ENCODE results near the gene FOXI1.
"Not testable (repeated sequence)": the region's sequence is repeated elsewhere in the genome, so short reads cannot be mapped to it uniquely, and the experiment has no call there.

Gene FOXI1

DNA sequence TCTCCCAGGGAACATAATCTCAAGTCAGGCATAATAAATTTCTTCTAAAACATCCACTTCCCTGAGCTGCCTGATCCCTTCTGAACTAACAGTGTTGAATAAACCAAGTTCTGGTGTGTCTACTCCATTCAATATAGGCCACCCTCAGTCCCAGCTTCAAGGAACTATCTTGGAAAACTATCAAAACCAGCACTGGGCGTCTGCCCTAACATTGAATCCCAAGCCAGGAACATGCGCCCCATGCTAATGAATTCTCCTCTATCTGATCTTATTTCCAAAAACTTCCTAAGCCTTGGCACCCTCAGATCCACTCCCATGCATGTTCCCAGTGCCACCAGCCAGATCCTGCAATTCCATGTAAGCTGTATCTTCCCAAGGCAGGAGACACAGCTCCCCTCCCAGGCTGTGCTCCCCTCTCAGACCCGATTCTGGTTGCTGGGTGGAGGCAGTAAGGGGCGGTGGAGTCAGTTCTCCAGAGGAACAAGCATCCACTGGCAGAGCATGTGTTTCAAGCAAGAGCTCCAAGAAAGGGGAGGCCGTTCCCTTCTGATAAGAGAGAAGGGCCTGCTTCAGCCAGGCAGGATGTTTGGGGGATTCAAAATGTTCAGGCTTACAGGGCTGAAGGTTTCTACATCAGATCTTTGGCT lies 13.1 kb upstream of the FOXI1 start:
- no peak for DNase-seq (ENCODE audit: low read depth)

DNA sequence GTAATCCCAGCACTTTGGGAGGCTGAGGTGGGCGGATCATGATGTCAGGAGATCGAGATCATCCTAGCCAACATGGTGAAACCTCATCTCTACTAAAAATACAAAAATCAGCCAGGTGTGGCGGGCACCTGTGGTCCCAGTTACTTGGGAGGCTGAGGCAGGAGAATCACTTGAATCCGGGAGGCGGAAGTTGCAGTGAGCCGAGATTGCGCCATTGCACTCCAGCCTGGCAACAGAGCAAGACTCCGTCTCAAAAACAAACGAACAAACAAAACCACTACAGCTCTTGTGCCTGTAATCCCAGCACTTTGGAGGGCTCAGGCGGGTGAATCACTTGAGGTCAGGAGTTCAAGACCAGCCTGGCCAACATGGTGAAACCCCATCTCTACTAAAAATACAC lies 11.4 kb upstream of the FOXI1 start:
- DNase-seq (ENCODE audit: low read depth): not testable (repeated sequence)

DNA sequence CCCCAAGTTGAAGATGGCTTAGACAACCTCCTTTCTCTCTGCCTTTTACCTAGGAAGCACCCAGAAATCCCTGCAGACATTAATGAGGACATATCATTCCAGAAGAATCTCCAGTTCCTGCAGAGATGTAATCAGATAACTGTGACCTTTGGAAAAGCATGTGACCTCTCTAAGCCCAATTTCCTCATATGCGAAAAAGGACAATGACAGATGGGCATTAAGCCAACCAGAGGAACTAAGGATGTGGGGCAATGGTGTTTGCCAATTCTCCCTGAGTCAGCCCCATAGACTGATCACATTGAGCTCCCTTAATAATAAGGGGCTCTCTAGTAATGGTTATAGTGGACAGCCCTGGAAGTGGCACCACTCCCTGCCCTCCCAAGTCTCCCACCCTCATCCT lies 10.1 kb upstream of the FOXI1 start:
- DNase-seq (ENCODE audit: low read depth): peak; percentile 22

DNA sequence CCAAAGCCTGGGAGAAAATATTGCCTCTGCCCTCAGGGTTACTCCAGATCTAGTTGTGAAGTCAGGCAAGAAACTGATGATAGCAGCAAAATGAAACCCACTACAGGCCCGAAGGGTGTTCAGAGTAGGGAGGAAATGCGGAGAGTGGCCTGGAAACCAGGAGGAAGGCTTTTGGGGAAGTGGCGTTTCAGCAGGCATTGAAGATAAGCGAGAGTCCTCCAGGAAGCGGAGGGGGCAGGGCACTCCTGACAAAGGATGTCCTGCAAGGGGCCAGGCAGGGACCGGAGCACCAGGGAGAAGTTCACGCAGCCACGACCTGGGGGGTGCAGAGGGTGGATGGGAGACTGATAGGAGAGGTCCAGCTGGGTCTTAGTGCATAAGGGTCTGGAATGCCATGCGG lies 7.8 kb upstream of the FOXI1 start:
- DNase-seq (ENCODE audit: low read depth): no peak

DNA sequence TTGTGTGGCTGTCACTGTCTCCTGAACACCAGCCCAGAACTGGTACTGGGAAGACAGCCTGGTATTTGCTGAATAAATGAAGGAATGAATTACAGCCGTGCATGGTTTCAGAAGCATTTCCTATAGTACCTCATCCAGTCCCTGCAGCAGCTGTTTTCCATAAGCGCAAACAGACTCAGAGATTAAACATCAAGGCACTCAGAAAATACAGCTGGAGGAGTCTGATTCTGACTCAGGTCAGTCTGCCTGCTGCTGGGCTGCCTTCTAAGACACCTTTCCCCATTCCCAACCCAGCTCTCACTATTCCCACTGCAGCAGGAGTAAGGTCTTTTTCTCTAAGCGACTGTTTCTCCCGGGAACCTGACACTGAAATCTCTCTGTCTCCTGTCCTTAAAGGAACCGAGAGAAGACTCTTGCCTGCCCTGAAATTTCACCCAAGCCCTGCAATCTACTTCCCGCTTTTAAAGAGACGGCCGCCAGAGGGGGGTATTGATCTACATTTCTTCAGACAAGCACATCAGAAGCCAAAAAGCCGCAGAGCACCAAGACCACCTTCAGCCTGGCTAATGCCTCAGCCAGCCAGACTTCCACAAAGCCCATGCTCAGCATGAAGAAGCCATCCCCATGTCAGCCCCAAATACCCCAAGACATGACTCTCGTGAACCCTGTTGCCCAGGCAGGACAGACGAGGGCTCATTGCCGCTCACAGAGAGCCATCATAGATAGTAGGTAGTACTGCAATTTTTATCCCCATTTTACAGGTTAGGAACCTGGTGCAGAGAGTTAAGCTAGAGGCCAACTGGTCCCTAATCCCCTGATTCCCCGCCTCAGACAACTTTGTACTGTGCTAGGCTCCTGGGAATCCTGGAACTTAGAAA lies 5.4 kb upstream of the FOXI1 start:
- DNase-seq (ENCODE audit: low read depth): peak; percentile 58

DNA sequence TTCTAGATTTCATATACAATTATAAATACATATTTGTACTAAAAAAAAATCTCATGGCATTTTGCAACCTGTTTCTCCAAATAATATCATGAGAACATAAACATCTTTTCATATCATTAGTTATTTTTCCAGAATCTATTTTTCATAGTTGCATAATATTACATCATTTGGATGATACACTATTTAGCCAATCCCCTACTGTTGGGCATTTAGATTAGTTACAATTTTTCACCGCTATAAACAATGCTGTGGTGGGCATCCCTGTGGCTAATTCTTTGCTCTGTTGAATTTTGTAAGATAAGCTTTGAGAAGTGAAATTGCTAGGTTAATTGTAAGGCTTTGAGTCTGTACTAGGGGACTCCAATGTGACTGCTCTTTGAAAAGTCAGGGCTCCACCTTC lies 2.2 kb upstream of the FOXI1 start:
- DNase-seq (ENCODE audit: low read depth): no peak

DNA sequence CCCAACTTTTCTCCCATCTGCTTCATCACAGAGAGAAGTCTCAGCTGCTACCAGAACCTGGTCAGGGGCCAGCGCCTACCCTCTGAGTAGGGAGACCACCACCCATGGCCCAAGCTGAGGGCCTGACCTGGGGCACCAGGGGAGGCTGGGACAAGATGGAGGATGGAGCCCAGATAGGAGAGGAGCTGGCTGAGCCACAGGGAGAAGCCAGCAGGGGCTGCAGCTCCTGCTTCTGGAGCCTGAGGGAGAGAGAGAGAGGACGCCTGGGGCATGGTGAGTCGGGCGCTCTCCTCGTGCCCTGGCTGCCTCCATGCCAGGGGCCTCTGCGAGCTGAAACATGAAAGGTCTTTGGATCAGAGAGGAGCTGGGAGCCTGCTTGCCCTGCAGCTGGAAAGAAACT lies 1.4 kb upstream of the FOXI1 start:
- no peak for DNase-seq (ENCODE audit: low read depth)

DNA sequence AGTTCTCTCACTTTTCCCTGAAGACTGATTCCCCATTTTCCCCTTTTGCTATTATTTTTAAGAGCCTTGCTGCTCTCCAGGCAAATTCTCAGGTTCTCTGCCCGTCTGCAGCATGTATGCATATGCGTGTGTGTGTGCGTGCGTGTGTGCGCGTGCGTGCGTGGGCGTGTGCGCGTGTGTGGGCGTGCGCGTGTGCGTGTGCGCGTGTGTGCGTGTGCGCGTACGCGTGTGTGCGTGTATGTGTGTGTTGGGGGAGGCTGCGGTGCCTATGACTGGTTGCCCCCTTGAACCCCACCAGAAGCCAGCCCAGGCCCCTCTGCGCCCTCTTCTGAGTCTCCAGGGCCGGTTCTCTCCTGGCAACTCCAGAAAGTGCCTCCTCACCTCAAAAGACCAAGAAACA lies 987 bp upstream of the FOXI1 start:
- DNase-seq (ENCODE audit: low read depth): no peak

DNA sequence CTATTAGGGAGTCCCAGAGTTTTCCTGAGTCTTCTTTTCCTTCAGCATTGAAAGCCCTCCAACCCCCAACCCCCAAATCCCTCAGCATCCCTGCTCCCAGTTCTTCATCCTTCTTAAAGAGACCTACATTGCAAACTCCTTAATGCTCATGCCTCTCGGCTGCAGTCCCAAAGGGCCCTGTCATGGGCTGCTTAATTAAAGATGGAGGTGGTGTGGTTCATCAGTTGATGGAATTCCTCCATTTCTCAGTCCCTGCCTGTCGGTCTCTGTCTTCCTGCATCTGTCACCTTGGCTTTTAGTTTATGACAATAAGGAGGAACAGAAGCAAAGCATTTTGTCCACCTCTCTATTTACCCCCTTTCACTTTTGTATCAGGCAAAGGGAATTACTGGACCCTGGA lies 2.0 kb downstream of the FOXI1 start:
- no peak for DNase-seq (ENCODE audit: low read depth)

DNA sequence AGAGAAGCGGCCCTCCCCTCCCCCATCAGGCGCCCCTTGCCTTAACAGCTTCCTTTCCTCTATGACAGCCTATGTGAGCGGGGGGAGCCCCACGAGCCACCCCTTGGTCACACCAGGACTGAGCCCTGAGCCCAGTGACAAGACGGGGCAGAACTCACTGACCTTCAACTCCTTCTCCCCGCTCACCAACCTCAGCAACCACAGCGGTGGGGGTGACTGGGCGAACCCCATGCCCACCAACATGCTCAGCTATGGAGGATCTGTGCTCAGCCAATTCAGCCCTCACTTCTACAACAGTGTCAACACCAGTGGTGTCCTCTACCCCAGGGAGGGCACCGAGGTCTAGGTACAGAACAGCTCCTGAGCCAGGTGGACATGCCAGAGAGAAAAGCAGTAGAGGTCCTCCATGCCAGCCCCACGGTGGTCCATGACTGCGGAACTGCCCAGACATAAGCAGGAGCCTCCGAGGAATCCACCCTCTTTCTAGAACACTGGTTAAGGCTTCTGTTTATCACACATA lies 2.6 kb downstream of the FOXI1 start:
- DNase-seq (ENCODE audit: low read depth): no peak

DNA sequence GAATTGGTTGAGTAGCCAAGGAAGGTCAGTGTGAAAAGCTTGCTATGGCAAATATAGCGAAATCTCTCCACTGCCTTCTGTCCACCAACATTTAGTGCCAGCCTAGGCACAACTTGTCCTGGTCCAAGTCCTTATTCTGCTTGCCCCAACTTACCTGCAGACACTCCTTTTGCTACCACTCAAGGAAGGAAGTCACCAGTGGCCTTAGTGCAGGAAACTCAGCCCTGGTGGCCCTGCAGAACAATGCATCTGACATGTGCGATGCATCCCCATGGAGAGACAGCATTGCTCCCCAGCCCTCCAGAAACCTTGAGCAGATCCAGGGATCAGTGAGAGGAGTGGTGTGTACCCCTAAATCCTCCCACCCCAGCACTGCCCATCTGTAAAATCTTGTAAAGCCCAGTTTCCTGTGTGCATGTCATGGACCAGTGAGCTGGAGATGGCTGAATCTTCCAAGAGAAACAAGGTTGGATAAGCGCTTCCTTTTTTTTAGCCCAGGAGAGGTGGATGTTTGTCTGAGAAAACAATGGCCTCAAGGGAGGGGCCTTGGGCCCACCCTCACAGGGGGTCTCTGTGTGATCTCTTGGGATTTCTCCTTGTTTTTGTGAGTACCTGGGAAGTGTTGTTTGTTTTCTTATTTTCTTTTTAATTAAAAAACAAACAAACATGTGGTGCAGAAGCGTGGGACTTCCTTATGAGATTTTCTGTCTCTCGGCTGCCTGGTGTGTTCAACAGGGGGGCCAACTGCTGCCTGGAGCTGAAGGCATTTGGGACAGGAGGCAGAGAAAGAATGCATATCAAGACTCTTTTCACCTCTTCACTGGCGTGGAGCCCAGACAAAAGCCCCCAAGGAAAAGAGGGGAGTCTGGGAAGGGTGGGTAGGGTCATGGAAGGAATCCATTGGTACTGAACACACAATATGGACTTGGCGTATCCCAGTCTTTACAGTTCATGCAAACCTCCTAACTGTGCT lies 3.6 kb downstream of the FOXI1 start:
- DNase-seq (ENCODE audit: low read depth): no peak

DNA sequence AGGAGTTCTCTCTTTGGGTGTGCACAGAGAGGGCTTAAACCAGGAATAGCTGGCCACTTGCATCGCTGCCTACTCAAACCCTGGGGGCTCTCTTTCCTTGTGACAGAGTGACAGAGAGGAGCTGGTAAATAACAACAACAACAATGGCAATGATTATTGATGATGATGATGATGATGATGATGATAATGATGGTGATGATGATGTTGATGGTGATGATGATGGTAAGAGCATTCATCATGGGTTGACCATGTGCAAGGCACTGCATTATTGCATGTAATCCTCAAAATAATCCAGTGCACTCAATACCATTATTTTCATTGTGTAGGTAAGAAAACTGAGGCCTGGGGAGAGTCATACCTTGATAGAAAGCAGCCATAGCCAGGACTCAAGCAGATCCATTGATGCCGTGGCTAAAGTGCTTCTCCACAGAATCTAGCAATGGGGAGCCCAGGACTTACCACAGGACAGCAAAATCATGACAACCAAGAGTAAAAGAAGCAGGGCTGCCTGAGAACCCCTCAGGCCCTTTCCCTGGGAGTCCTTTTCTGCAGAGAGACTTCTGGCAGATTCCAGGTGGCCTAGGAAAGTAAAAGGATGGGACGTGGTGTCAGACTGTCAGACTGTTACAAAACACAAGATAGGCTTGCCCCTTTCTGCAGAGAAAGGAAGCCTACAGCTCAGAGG lies 4.8 kb downstream of the FOXI1 start:
- DNase-seq (ENCODE audit: low read depth): no peak

DNA sequence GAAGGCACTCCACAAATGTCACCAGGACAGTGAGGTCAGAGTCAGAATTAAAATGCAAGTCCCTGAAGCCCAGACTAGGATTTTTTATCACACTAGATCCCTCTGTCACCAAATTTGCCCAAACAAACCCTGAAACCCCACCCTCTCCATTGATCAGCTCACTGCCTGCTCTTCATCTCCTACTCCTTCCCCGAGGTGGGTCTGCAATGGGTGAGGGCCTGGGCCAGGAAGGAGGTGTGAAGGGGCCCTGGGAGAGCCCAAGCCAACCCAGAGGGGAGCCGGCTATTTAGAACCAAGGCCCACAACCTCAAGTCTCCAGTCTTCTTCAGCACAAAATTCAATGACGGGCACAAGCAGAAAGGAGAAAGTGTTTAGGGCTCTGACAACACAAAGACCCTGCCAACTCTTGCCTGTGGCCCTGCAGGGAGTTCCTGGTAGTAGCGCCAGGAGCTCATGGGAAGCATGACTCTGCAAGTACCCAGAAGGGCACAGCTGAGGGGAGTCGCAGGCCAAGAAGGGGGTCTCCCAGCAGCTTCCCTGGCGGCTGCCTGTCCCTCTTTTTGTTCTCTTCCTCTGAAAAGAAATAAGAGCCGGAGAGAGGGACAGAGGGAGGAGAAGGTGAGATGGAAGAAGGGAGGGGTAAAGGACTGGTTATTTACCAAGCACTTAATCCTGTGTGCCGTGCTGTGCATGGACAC lies 5.5 kb downstream of the FOXI1 start:
- no peak for DNase-seq (ENCODE audit: low read depth)

DNA sequence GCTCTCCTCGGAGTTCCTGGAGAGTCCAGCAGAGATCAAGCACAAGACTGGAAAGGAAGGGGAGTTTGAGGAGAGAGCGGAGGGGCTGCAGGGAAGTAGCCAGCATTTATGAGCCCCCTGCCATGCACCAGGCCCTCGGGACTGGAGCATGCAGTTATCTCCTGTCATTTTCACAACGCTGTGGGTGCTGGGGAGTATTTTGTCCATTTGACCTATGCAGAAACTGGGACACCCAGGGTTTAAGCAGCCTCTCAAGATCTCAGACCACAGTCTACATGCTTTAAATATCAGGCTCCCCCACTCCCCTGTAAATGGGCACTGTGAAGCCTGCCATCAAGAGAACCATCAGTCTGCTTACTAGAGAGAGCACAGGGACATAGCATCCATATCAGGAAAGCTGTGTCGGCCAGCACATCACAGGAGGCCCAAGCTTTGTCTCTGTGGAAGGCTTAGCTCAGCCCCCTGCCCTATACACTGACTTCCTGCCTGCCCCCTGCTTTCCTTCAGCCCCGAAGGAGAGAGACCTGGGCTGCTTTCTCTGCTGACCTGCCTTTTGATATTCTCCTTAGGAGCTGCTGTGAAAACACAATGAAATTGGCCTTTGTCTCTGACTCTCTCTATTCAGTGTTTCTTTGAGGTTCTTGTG lies 7.3 kb downstream of the FOXI1 start:
- no peak for DNase-seq (ENCODE audit: low read depth)

DNA sequence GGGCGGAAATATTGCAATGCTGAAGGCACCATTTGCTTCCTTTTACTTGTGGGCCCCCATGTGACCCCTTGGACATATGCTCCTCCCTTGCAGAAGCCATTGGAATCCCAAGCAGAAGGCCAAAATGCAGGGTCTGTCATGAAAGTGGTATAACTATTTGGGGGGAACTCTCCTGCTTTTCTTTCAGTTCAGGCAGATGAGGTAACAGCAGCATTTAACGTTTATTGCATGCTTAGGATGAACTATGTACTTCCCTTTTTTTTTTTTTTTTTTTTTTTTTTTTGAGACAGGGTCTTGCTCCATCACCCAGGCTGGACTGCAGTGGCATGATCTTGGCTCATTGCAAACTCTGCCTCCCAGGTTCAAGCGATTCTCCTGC lies 7.8 kb downstream of the FOXI1 start:
- no peak for DNase-seq (ENCODE audit: low read depth)

DNA sequence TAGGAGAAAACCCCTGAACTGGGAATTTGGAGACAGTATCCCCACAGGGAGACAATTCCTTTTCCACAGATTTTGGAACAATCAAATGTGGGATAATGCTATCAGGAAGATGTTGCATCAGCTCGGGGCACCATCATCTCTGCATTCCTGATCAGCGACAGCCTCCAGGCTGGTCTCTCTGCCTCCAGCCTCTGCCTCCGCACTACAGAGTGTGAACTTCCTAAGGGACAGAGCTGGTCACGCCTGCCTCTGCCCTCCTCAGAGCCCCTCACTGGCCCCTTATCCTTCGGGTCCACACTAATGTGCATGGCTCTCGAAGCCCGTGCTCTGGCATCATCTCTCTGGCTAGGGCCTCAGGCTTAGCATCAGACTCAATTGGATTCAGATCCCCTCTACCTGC lies 8.6 kb downstream of the FOXI1 start:
- DNase-seq (ENCODE audit: low read depth): no peak

DNA sequence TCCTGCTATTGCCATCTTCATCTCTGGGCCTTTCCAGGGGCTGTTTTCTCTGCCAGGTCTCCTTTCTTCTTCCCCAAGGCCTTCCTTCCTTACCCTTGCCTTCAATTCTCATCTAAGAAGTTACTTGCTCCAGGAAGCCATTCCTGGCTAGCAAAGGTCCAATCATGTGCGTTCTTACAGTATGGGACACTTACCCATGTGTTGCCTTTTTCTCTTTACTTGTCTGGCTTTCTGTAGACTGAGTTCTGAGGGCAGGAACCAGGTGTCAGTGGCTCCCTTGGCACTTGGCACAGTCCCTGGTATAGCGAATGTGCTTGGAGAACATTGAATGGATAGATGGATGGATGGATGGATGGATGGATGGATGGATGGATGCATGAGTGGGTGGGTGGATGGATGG lies 10.2 kb downstream of the FOXI1 start:
- no peak for DNase-seq (ENCODE audit: low read depth)

DNA sequence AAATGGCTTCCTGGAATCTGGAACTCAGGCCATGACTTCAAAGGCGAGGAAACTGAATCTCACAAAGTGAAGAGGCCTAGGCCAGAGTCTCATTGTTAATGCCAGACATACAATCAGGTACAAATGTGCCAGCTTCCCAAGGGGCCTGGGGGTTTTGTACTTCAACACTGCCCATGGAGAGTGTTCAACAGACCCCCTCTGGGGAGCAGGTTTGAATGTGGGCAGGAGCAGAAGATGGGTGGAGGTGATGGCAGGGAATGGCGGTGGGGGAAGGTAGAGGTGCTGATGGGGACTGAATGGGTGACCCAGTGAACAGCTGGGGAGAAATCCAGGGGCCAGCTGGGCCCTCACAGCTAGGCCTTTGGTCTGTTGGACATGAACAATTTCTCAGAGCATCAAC lies 12.0 kb downstream of the FOXI1 start:
- no peak for DNase-seq (ENCODE audit: low read depth)

DNA sequence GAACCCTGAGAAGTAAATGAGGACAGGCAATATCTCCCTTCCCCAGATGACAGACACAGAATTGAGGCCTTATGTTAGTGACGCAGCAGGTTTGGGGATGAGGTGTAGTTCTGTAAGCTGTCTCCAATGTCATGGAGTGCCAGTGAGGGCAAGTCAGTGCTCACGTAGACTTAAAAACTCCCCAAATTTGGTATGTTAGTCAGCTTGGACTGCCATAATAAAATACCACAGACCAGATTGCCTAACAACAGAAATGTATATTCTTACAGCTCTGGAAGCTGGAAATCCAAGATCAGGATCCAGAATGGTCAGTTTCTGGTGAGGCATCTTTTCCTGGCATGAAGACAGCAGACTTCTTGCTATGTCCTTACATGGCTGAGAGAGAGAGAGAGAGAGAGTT lies 14.9 kb downstream of the FOXI1 start:
- DNase-seq (ENCODE audit: low read depth): peak; percentile 98

DNA sequence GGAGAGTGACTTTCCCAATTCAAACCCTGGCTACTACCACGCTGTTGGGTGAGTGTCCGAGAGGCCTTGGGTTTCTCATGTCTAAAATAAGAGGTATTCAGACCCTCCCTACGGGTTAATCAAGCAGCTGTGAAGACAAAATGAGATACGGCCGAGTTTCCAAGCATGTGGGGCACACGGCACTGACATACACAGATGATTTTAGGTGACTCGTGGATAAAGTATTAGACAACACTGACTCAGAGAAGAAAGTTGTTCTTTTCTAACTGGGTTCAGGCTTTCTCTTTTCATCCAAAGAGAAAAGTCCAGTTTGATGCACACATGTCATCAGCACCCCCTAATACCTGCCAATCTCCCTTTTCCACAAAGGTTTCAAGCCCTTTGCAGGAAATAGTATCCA lies 15.6 kb downstream of the FOXI1 start:
- DNase-seq (ENCODE audit: low read depth): peak; percentile 50

DNA sequence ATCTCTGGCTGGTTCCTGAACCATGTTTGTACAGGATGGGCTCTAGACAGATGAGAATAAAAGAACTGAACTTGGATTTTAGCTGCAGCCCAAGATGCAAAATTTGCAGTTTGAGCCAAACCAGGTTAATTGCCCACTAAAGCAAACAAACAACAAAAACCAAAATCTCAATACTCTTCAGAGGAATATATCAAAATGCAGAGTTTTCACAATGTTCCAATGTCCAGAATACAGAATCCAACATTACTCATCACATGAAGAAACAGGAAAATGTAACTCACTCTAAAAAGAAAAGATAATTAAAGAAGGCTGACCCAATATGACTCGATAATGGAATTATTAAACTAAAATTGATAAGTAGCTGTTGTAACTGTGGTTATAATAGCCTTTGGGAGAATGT lies 20.4 kb downstream of the FOXI1 start:
- DNase-seq (ENCODE audit: low read depth): no peak
